NT2/D1 (cell line): ENCODE data around the gene UGGT2.

ENCODE experiments used
- SUZ12 ChIP-seq: IDR thresholded peaks from 2 replicates; pipeline ENCODE4 v1.6.1; 2011; ENCODE audit not compliant: insufficient read length, insufficient read depth; ENCODE audit errors: extremely low read depth
- YY1 ChIP-seq: IDR thresholded peaks from 2 replicates; pipeline ENCODE4 v1.6.1; 2011; ENCODE audit not compliant: insufficient read length, insufficient read depth
- ZNF274 ChIP-seq: IDR thresholded peaks from 2 replicates; pipeline ENCODE4 v1.6.1; 2011; ENCODE audit warnings: mild to moderate bottlenecking, low read depth, low read length

DNA sequence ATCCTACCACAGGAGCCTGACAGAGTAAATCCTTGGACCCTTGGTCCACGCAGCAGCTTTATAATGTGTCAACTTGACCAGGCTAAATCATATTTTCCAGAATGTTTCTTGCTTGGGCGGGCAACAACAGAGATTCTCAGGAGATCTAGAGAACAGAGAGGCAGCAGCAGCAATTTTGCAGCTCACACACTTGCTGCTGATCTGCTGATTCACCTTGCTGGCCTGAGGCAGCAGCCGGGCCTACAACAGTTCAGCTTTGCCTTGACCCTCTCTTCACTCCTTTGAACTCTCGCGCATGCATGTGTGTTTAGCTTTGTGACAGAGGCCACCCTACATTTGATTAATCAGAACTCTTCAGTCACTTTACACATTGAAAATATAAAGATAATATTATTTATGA lies 159.3 kb downstream of the UGGT2 start:
- TF ChIP-seq ZNF274 (no peak), YY1 (no peak), SUZ12 (no peak)
